ENCODE measurements around the gene MAN2A2.

GRCh38 chr15:90907838-90908507, 4.9 kb downstream of the MAN2A2 start:
- TF ChIP-seq SUZ12 (IDR thresholded peaks at IDR 0.05) (no peak), HDGF (IDR thresholded peaks at IDR 0.05; ENCODE audit: borderline replicate concordance) (no peak), ELF4 (IDR thresholded peaks at IDR 0.05) (no peak), BHLHE40 (IDR thresholded peaks at IDR 0.05; ENCODE audit: borderline replicate concordance) (no peak), TARDBP (IDR thresholded peaks at IDR 0.05) (no peak), FOXA1 (IDR thresholded peaks at IDR 0.05) (no peak), SP1 (IDR thresholded peaks at IDR 0.05) (no peak), ARNT (IDR thresholded peaks at IDR 0.05) (no peak), PKNOX1 (IDR thresholded peaks at IDR 0.05) (no peak), FOXM1 (IDR thresholded peaks at IDR 0.05; ENCODE audit: borderline replicate concordance) (no peak)

All from HEK293T (cell line).